Stomach (tissue), 9 donors: ENCODE data around the gene FHL1. TPM values are rescaled to one million over a fixed set of nuclear protein-coding genes. Genes with fewer than 3 reads are reported as not detected.

Source experiments
- DNase-seq, 2 donors: peaks; one replicate each; pipeline versions ENCODE4 v3.0.0 to v3.0.0-alpha.2; 2013 to 2019
- H3K27ac ChIP-seq, 5 donors: fragments of 200-600 bp in 4 of 5; sonication (generic) in 4 of 5; one replicate each; pipeline ENCODE4 v1.5.1; 2013 to 2019; ENCODE audit warnings: mild to moderate bottlenecking in 1 of 5, moderate library complexity in 1 of 5
- H3K27me3 ChIP-seq, 3 donors: fragments of 200-600 bp; sonication (generic); one replicate each; pipeline ENCODE4 v1.5.1; 2017 to 2019; ENCODE audit warnings: mixed run types in 1 of 3
- H3K36me3 ChIP-seq, 4 donors: fragments of 200-600 bp; sonication (generic); 1 replicate in 3 of 4; 2 replicates in 1 of 4; pipeline ENCODE4 v1.5.1; 2016 to 2019
- H3K4me1 ChIP-seq, 4 donors: fragments of 200-600 bp; sonication (generic); one replicate each; pipeline ENCODE4 v1.5.1; 2016 to 2019
- H3K4me3 ChIP-seq, 4 donors: fragments of 200-600 bp; sonication (generic) in 3 of 4; one replicate each; pipeline ENCODE4 v1.5.1; 2016 to 2019; ENCODE audit warnings: mild to moderate bottlenecking in 1 of 4
- H3K9me3 ChIP-seq, 4 donors: fragments of 200-600 bp; sonication (generic); one replicate each; pipeline ENCODE4 v1.5.1; 2016 to 2019
- EP300 ChIP-seq: sonication (generic); formaldehyde crosslinking; IDR thresholded peaks from one replicate; pipeline ENCODE4 v1.6.1; 2017; ENCODE audit warnings: antibody characterized with exemption
- POLR2A ChIP-seq, 4 donors: fragments of 450-650 bp; IDR thresholded peaks; one replicate each; pipeline ENCODE4 v1.6.1; 2016; ENCODE audit warnings: antibody characterized with exemption in 4 of 4, control low read depth in 2 of 4, mild to moderate bottlenecking in 1 of 4, moderate library complexity in 1 of 4
- POLR2AphosphoS5 ChIP-seq, 3 donors: sonication (generic); formaldehyde crosslinking; IDR thresholded peaks; one replicate each; pipeline ENCODE4 v1.6.1; 2016; ENCODE audit warnings: antibody characterized with exemption in 3 of 3
- WGBS, 5 donors: extraction: QIAGEN DNeasy Blood & Tissue Kit in 3 of 5; methylation state at CpG; one replicate each; pipeline versions ENCODE4 v1.1.5 to v1.1.7; 2013 to 2018; 5-methylcytosine and 5-hydroxymethylcytosine counted together
- intact Hi-C: fragments of 100-400 bp; cut with DNase I; formaldehyde crosslinking; loops from one replicate; pipeline ENCODE4 v1.15.1; 2023; ENCODE audit warnings: low total_unique reads
- polyA plus RNA-seq, 3 donors: library from polyadenylated mRNA; stranded (reverse); fragments of 200-250 nt; gene quantifications; one replicate each; pipeline ENCODE4 v1.2.3, GENCODE V29; 2013
- total RNA-seq, 5 donors: library from RNA; depleted of rRNA; stranded (reverse); fragments of >200 nt; gene quantifications; one replicate each; pipeline versions ENCODE4 v1.1.0 to v1.2.3, GENCODE V29; 2014 to 2016
- TF ChIP-seq, protein P1 (sequence below), 7 experiments: fragments of 450-650 bp in 4 of 7; fragments of 200-600 bp in 3 of 7; sonication (generic) in 3 of 7; IDR thresholded peaks; one replicate each; pipeline ENCODE4 v1.5.1; 2016 to 2019; ENCODE audit warnings: antibody characterized with exemption in 7 of 7, control low read depth in 2 of 7, mild to moderate bottlenecking in 1 of 7
- donor health status: healthy with polysubstance abuse.
- donor health status: Bipolar disorder and iron deficiency.
- donor health status: healthy.

FHL1 gene
- total and polyA plus RNA-seq, 8 donors, result 101 to 1,286 (median 337) TPM

DNA sequence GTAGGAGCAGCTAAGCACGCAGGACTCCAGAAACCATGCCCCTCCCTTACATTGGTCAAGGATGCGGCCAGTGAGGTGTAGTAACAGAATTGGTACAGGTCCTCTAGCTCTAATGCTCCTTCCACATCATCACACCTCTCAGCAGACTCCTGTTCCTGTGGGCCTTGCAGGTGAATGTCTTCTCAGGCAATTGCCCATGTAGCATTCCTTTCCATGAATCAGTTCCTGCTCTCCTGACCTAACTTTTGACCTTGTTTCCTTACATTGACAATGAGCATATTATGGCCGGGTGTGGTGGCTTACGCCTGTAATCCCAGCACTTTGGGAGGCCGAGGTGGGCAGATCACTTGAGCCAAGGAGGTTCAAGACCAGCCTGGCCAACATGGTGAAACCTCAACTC lies 72.6 kb downstream of the FHL1 start:
- intact Hi-C loops, result loop anchor here (5.0 kb wide), 1 partner anchor 193 kb away; no protein-coding TSS in a partner anchor
- TF ChIP-seq POLR2A (IDR thresholded peaks at IDR 0.05) (no peak), EP300 (no peak), POLR2AphosphoS5 (IDR thresholded peaks at IDR 0.05) (no peak)
- TF ChIP-seq, protein P1, sequence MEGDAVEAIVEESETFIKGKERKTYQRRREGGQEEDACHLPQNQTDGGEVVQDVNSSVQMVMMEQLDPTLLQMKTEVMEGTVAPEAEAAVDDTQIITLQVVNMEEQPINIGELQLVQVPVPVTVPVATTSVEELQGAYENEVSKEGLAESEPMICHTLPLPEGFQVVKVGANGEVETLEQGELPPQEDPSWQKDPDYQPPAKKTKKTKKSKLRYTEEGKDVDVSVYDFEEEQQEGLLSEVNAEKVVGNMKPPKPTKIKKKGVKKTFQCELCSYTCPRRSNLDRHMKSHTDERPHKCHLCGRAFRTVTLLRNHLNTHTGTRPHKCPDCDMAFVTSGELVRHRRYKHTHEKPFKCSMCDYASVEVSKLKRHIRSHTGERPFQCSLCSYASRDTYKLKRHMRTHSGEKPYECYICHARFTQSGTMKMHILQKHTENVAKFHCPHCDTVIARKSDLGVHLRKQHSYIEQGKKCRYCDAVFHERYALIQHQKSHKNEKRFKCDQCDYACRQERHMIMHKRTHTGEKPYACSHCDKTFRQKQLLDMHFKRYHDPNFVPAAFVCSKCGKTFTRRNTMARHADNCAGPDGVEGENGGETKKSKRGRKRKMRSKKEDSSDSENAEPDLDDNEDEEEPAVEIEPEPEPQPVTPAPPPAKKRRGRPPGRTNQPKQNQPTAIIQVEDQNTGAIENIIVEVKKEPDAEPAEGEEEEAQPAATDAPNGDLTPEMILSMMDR (IDR thresholded peaks at IDR 0.05), result no peak
- no peak for DNase-seq

GRCh38 chrX:136220540-136220939 lies 73.2 kb downstream of the FHL1 start:
- WGBS, 5 donors, result 69 to 84% (median 72%) methylated on average over 4 of the region's 4 CpGs
- Histone ChIP-seq H3K4me3 (no peak overlapping the region), H3K36me3 (peaks cover 0 to 73% (median 43%) of the 10 kb centered on the region in 4 donors), H3K4me1 (no peaks in the 10 kb centered on the region), H3K27ac (no peak overlapping the region), H3K9me3 (no peaks in the 10 kb centered on the region), H3K27me3 (no peaks in the 10 kb centered on the region)
- intact Hi-C loops, result no loop called here
- TF ChIP-seq, protein P1 (IDR thresholded peaks at IDR 0.05), result no peak
- TF ChIP-seq POLR2A (IDR thresholded peaks at IDR 0.05), result no peak
- TF ChIP-seq EP300, result no peak
- no peak for DNase-seq

More for the DNA sequence above, 72.6 kb downstream of the FHL1 start:
- H3K27me3 ChIP-seq, result no peaks in the 10 kb centered on the region
- H3K9me3 ChIP-seq, result no peaks in the 10 kb centered on the region
- peaks cover 0 to 67% (median 36%) of the 10 kb centered on the region in 4 donors for H3K36me3 ChIP-seq
- 78 to 90% (median 83%) methylated on average over 5 of the region's 5 CpGs for WGBS, 5 donors
- H3K27ac ChIP-seq, result no peak overlapping the region
- no peak overlapping the region for H3K4me3 ChIP-seq
- no peaks in the 10 kb centered on the region for H3K4me1 ChIP-seq

DNA sequence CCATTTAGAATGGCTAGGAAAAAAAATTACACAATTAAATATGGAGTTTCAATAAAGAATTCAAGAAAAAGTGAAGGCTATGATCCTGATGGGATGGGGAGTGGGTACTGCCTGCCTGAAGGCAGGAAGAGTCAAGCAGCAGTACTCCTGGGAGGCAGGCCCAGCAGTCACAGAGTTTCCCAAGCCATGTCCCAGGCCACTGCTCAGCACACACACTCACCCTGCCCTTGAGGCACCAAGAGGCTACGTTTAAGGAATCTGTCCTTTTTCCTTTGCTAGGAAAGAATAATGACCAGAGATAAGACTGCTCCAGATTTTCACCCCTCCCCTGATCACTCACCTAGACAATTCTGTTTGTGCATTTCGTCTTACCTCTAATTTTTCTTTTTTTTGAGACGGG lies 73.6 kb downstream of the FHL1 start:
- Histone ChIP-seq H3K4me1 (no peaks in the 10 kb centered on the region), H3K36me3 (peaks cover 0 to 77% (median 45%) of the 10 kb centered on the region in 4 donors), H3K27ac (no peak overlapping the region), H3K27me3 (no peaks in the 10 kb centered on the region), H3K9me3 (no peaks in the 10 kb centered on the region), H3K4me3 (no peak overlapping the region)
- intact Hi-C loops, result no loop called here
- TF ChIP-seq EP300, result no peak
- TF ChIP-seq, protein P1 (IDR thresholded peaks at IDR 0.05), result no peak
- TF ChIP-seq POLR2A (IDR thresholded peaks at IDR 0.05), result no peak
- no peak for TF ChIP-seq POLR2AphosphoS5 (IDR thresholded peaks at IDR 0.05)
- 74 to 94% (median 74%) methylated on average over 2 to 3 of the region's 3 CpGs for WGBS, 5 donors
- no peak for DNase-seq

DNA sequence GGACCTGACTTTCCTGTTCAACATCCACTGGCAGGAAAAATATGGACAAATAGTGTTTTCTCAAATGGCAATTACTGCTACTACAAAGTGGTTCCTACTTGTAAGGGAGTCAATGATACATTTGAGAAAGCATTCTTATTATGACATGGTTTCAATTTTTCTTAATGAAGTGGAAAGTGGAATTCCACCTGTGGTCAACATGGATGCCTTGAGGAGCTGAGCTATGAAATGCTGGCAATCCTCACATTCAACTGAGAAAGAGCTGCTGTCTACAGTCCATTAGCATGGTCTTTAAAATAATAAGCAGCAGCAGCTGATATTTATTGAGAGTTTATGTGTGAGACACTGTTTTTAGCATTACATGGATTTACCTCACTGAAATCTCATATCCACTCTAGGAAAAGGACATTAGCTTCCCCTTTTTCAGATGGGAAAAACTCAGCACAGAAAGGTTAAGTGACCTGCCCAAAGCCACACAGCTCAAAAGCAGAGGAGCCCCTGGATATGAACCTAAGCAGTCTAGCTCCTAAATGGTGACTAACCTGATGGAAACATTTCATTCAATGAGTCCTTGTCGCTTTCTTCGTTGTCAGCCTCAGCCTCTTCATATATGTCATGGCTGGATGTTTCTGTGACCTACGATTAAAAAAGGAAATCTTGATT lies 74.6 kb downstream of the FHL1 start:
- Histone ChIP-seq H3K4me1 (no peaks in the 10 kb centered on the region), H3K9me3 (no peaks in the 10 kb centered on the region), H3K27me3 (no peaks in the 10 kb centered on the region), H3K27ac (no peak overlapping the region), H3K4me3 (no peak overlapping the region), H3K36me3 (peaks cover 0 to 87% (median 53%) of the 10 kb centered on the region in 4 donors)
- TF ChIP-seq, protein P1 (IDR thresholded peaks at IDR 0.05), result no peak
- no peak for TF ChIP-seq POLR2A (IDR thresholded peaks at IDR 0.05)
- no peak for TF ChIP-seq POLR2AphosphoS5 (IDR thresholded peaks at IDR 0.05)
- no peak for TF ChIP-seq EP300
- intact Hi-C loops, result no loop called here
- 81 to 100% (median 93%) methylated on average over 3 of the region's 3 CpGs for WGBS, 5 donors
- no peak for DNase-seq
